ENCODE measurements around the gene HSPA4L.

Gene HSPA4L

GRCh38 chr4:127783955-127784770 is 2.0 kb downstream of the HSPA4L start:
- no peak for DNase-seq

GRCh38 chr4:127788517-127788916 is 6.4 kb downstream of the HSPA4L start:
- no peak for DNase-seq

GRCh38 chr4:127791391-127791790 is 9.3 kb downstream of the HSPA4L start:
- no peak for DNase-seq

GRCh38 chr4:127793528-127793927 is 11.4 kb downstream of the HSPA4L start:
- no peak for DNase-seq

- no peak for DNase-seq
These were observed 17.6 kb downstream of the HSPA4L start for GRCh38 chr4:127799711-127800110.

- DNase-seq, result no peak
These were observed 27.2 kb downstream of the HSPA4L start for GRCh38 chr4:127809173-127809800.

- DNase-seq, result no peak
These were observed 28.4 kb downstream of the HSPA4L start for GRCh38 chr4:127810551-127810950.

GRCh38 chr4:127822430-127822829 is 40.3 kb downstream of the HSPA4L start:
- no peak for DNase-seq

- no peak for DNase-seq
These were observed 46.0 kb downstream of the HSPA4L start for GRCh38 chr4:127828121-127828520.

GRCh38 chr4:127829014-127829413 is 46.9 kb downstream of the HSPA4L start:
- DNase-seq, result no peak

- no peak for DNase-seq
These were observed 50.5 kb downstream of the HSPA4L start for GRCh38 chr4:127832585-127832984.

- no peak for DNase-seq
These were observed 61.8 kb downstream of the HSPA4L start for GRCh38 chr4:127843704-127844600.

- no peak for DNase-seq
These were observed 62.5 kb downstream of the HSPA4L start for GRCh38 chr4:127844601-127845116.

- DNase-seq, result no peak
These were observed 63.9 kb downstream of the HSPA4L start for GRCh38 chr4:127846061-127846460.

GRCh38 chr4:127846765-127847164 is 64.6 kb downstream of the HSPA4L start:
- DNase-seq, result no peak

- no peak for DNase-seq
These were observed 67.5 kb downstream of the HSPA4L start for GRCh38 chr4:127849505-127850234.

- no peak for DNase-seq
These were observed 70.5 kb downstream of the HSPA4L start for GRCh38 chr4:127852661-127853060.

- no peak for DNase-seq
These were observed 74.2 kb downstream of the HSPA4L start for GRCh38 chr4:127856196-127856812.

GRCh38 chr4:127856813-127857447 is 74.8 kb downstream of the HSPA4L start:
- DNase-seq, result no peak

- DNase-seq, result no peak
These were observed 75.5 kb downstream of the HSPA4L start for GRCh38 chr4:127857641-127858040.

GRCh38 chr4:127868196-127868595 is 86.1 kb downstream of the HSPA4L start:
- DNase-seq, result no peak

- DNase-seq, result no peak
These were observed 88.2 kb downstream of the HSPA4L start for GRCh38 chr4:127870281-127870680.

Data from stimulated activated CD4-positive, alpha-beta T cell treated with anti-CD3 and anti-CD28 coated beads, Interleukin-1b, Interleukin-23, amount 100 ng/mL, for 48 hours (primary cell).